B cell (primary cell): ENCODE measurements around the gene CASP2.

Experiments used
- CTCF ChIP-seq: fragments of 200-600 bp; IDR thresholded peaks from one replicate; pipeline ENCODE4 v1.8.0; 2022; ENCODE audit warnings: antibody characterized with exemption, mild to moderate bottlenecking
- EZH2 ChIP-seq: IDR thresholded peaks from 2 replicates; pipeline ENCODE4 v1.6.1; 2012; ENCODE audit warnings: borderline replicate concordance, low read depth, mild to moderate bottlenecking, moderate library complexity, low read length; ENCODE audit not compliant: insufficient read depth, poor library complexity, severe bottlenecking

- TF ChIP-seq CTCF (no peak), EZH2 (no peak)
Measured at GRCh38 chr7:143256932-143257331, 31.2 kb upstream of the CASP2 start.
